Left lung (tissue), 10 donors: ENCODE measurements around the gene SNAPC1. TPM values are rescaled to one million over a fixed set of nuclear protein-coding genes. Genes with fewer than 3 reads are reported as not detected.
A peak's percentile ranks its signal among the peaks of the same experiment; 100 is the strongest.

Experiments
- ATAC-seq: fragments of 200-7000 bp; cut with Tn5 transposase; one replicate; pipeline ENCODE4 v1.9.1; 2020; ENCODE audit warnings: moderate library complexity
- DNase-seq, 4 donors: peaks; one replicate each; pipeline ENCODE4 v3.0.0-alpha.2; 2013 to 2020
- H3K27ac ChIP-seq, 2 donors: fragments of 200-600 bp; sonication (generic) in 1 of 2; one replicate each; pipeline versions ENCODE4 v1.5.0 to v1.8.0; 2020 to 2021
- H3K27me3 ChIP-seq, 2 donors: fragments of 200-600 bp; sonication (generic) in 1 of 2; one replicate each; pipeline versions ENCODE4 v1.5.0 to v1.8.0; 2020 to 2021
- H3K36me3 ChIP-seq, 2 donors: fragments of 200-600 bp; sonication (generic) in 1 of 2; one replicate each; pipeline versions ENCODE4 v1.5.0 to v1.8.0; 2020 to 2021
- H3K4me1 ChIP-seq, 2 donors: fragments of 200-600 bp; one replicate each; pipeline ENCODE4 v1.8.0; 2021
- H3K4me3 ChIP-seq, 2 donors: fragments of 200-600 bp; sonication (generic) in 1 of 2; one replicate each; pipeline versions ENCODE4 v1.5.0 to v1.8.0; 2020 to 2021; ENCODE audit warnings: mild to moderate bottlenecking in 1 of 2
- H3K9me3 ChIP-seq, 2 donors: fragments of 200-600 bp; sonication (generic) in 1 of 2; one replicate each; pipeline versions ENCODE4 v1.5.0 to v1.8.0; 2020 to 2021
- CTCF ChIP-seq, 2 donors: fragments of 200-600 bp; sonication (generic) in 1 of 2; IDR thresholded peaks; one replicate each; pipeline versions ENCODE4 v1.5.0 to v1.8.0; 2021; ENCODE audit warnings: antibody characterized with exemption in 2 of 2
- intact Hi-C, 2 donors: fragments of 100-400 bp; cut with DNase I; formaldehyde crosslinking; loops; one replicate each; pipeline versions ENCODE4 v1.11.2 to v1.14.2; 2022
- polyA plus RNA-seq, 6 donors: library from polyadenylated mRNA; unstranded; fragments of 120-200 nt; gene quantifications; one replicate each; pipeline ENCODE4 v1.2.1, GENCODE V29; 2013; ENCODE audit not compliant: insufficient read length in 6 of 6
- total RNA-seq, 2 donors: library from RNA; stranded (reverse); fragmentation: NEBNext Ultra II Directional; extraction: Animal tissue kit (Norgen Biotek cat#: 25700); gene quantifications; one replicate each; pipeline ENCODE4 v1.2.1, GENCODE V29; 2021
- donor health status: DM: no; HTN: yes; CAD: no.
- donor health status: DM: no; HTN: no; CAD: no.

The SNAPC1 gene
- total and polyA plus RNA-seq, 8 donors: 5.4 to 17.5 (median 13.9) TPM

GRCh38 chr14:61718039-61718438 lies 44.2 kb upstream of the SNAPC1 start:
- Histone ChIP-seq H3K27ac (no peak overlapping the region), H3K36me3 (peaks cover 0 to 22% of the 10 kb centered on the region in 2 donors), H3K9me3 (no peaks in the 10 kb centered on the region), H3K27me3 (no peaks in the 10 kb centered on the region), H3K4me3 (no peak overlapping the region), H3K4me1 (peaks cover 21 to 76% of the 10 kb centered on the region in 2 donors)
- TF ChIP-seq CTCF (IDR thresholded peaks at IDR 0.05): no peak
- ATAC-seq (no peak), DNase-seq (no peak)
- intact Hi-C loops: no loop called here

- no peak for TF ChIP-seq CTCF (IDR thresholded peaks at IDR 0.05)
- Histone ChIP-seq H3K4me3 (no peak overlapping the region), H3K27me3 (no peaks in the 10 kb centered on the region), H3K9me3 (no peaks in the 10 kb centered on the region), H3K36me3 (peaks cover 0 to 38% of the 10 kb centered on the region in 2 donors), H3K27ac (peak overlapping the region; percentile 0 to 21), H3K4me1 (peaks cover 12 to 62% of the 10 kb centered on the region in 2 donors)
- intact Hi-C loops: no loop called here
- ATAC-seq (no peak), DNase-seq (no peak)
Measured at GRCh38 chr14:61719344-61720293, 42.6 kb upstream of the SNAPC1 start.

GRCh38 chr14:61720294-61720661 lies 41.9 kb upstream of the SNAPC1 start:
- H3K27ac ChIP-seq: peak overlapping the region; percentile 0 to 21
- H3K4me3 ChIP-seq: no peak overlapping the region
- no peak for TF ChIP-seq CTCF (IDR thresholded peaks at IDR 0.05)
- ATAC-seq (no peak), DNase-seq (no peak)
- intact Hi-C loops: no loop called here
- peaks cover 0 to 44% of the 10 kb centered on the region in 2 donors for H3K36me3 ChIP-seq
- H3K9me3 ChIP-seq: no peaks in the 10 kb centered on the region
- no peaks in the 10 kb centered on the region for H3K27me3 ChIP-seq
- H3K4me1 ChIP-seq: peaks cover 11 to 59% of the 10 kb centered on the region in 2 donors

- intact Hi-C loops: no loop called here
- DNase-seq (no peak), ATAC-seq (no peak)
- no peak for TF ChIP-seq CTCF (IDR thresholded peaks at IDR 0.05)
- no peak overlapping the region for H3K4me3 ChIP-seq
- H3K36me3 ChIP-seq: peaks cover 0 to 49% of the 10 kb centered on the region in 2 donors
- no peaks in the 10 kb centered on the region for H3K9me3 ChIP-seq
- peaks cover 11 to 56% of the 10 kb centered on the region in 2 donors for H3K4me1 ChIP-seq
- no peak overlapping the region for H3K27ac ChIP-seq
- no peaks in the 10 kb centered on the region for H3K27me3 ChIP-seq
Measured at GRCh38 chr14:61720741-61721140, 41.5 kb upstream of the SNAPC1 start.

GRCh38 chr14:61724133-61724532 lies 38.1 kb upstream of the SNAPC1 start:
- H3K27me3 ChIP-seq: no peaks in the 10 kb centered on the region
- H3K4me3 ChIP-seq: no peak overlapping the region
- H3K27ac ChIP-seq: no peak overlapping the region
- DNase-seq (no peak), ATAC-seq (no peak)
- H3K4me1 ChIP-seq: peaks cover 7 to 40% of the 10 kb centered on the region in 2 donors
- intact Hi-C loops: no loop called here
- H3K9me3 ChIP-seq: no peaks in the 10 kb centered on the region
- H3K36me3 ChIP-seq: peaks cover 0 to 83% of the 10 kb centered on the region in 2 donors
- TF ChIP-seq CTCF (IDR thresholded peaks at IDR 0.05): no peak
